B cell (primary cell): ENCODE results near the gene MIR17HG. TPM values are rescaled to one million over a fixed set of nuclear protein-coding genes. Genes with fewer than 3 reads are reported as not detected.
"Not testable (repeated sequence)": the region's sequence is repeated elsewhere in the genome, so short reads cannot be mapped to it uniquely, and the experiment has no call there.

Experiments
- ATAC-seq: fragments of 200-7000 bp; cut with Tn5 transposase; one replicate; pipeline ENCODE4 v1.10.0; 2021; ENCODE audit warnings: low read depth, mild to moderate bottlenecking, moderate number of reproducible peaks, moderate library complexity
- CTCF ChIA-PET: fragments of 350-600 bp; sonication (Branson Sonifier 250); formaldehyde crosslinking; loops from one replicate; lab custom pipeline; 2021; ENCODE audit warnings: antibody characterized with exemption, inconsistent platforms; lab: Charles Lee
- POLR2A ChIA-PET: fragments of 350-600 bp; sonication (Branson Sonifier 250); formaldehyde crosslinking; loops from one replicate; lab custom pipeline; 2021; ENCODE audit warnings: antibody characterized with exemption; lab: Charles Lee
- DNase-seq: peaks from one replicate; pipeline ENCODE4 v3.0.0; 2013
- H2AFZ ChIP-seq: 2 replicates; pipeline ENCODE4 v1.6.1; 2012; ENCODE audit warnings: mild to moderate bottlenecking, low read depth, low read length; ENCODE audit not compliant: insufficient read depth, poor library complexity, severe bottlenecking
- H3K27ac ChIP-seq, 2 donors: 1 replicate in 1 of 2; 2 replicates in 1 of 2; pipeline ENCODE4 v1.5.1; 2012 to 2013; ENCODE audit warnings: low read length in 2 of 2, mild to moderate bottlenecking in 2 of 2, moderate library complexity in 1 of 2
- H3K27me3 ChIP-seq, 4 experiments: fragments of 200-600 bp in 1 of 4; sonication (generic) in 1 of 4; replicated peaks in 1 of 4; 1 replicate in 2 of 4; 2 replicates in 2 of 4; pipeline versions ENCODE4 v1.6.1 to v1.7.0; 2013 to 2016; ENCODE audit warnings: low read length in 3 of 4, mild to moderate bottlenecking in 2 of 4, mixed read lengths in 1 of 4, moderate library complexity in 1 of 4; ENCODE audit not compliant: insufficient read depth in 4 of 4, control insufficient read depth in 3 of 4; ENCODE audit errors: control extremely low read depth in 1 of 4
- H3K36me3 ChIP-seq, 2 experiments: replicated peaks in 1 of 2; 1 replicate in 1 of 2; 2 replicates in 1 of 2; pipeline versions ENCODE4 v1.6.1 to v1.7.1; 2013; ENCODE audit warnings: low read length in 1 of 2; ENCODE audit not compliant: insufficient read depth in 2 of 2, control insufficient read depth in 1 of 2; ENCODE audit errors: control extremely low read depth in 1 of 2, extremely low read depth in 1 of 2
- H3K4me1 ChIP-seq, 2 donors: fragments of 200-600 bp in 1 of 2; sonication (generic) in 1 of 2; 1 replicate in 1 of 2; 2 replicates in 1 of 2; pipeline versions ENCODE4 v1.5.1 to v1.6.1; 2013 to 2017; ENCODE audit warnings: low read length in 2 of 2; ENCODE audit not compliant: control insufficient read depth in 2 of 2, insufficient read depth in 2 of 2
- H3K4me2 ChIP-seq: replicated peaks from 2 replicates; pipeline ENCODE3; 2012; ENCODE audit warnings: mild to moderate bottlenecking, low read depth, low read length; ENCODE audit not compliant: poor library complexity, severe bottlenecking
- H3K4me3 ChIP-seq, 5 experiments: fragments of 200-600 bp in 1 of 5; sonication (generic) in 1 of 5; 1 replicate in 3 of 5; 2 replicates in 2 of 5; pipeline versions ENCODE4 v1.5.1 to v1.7.0; 2011 to 2016; ENCODE audit warnings: low read length in 4 of 5, mild to moderate bottlenecking in 4 of 5, low read depth in 2 of 5, control low read depth in 1 of 5, moderate library complexity in 1 of 5; ENCODE audit not compliant: insufficient read depth in 1 of 5; ENCODE audit errors: control extremely low read depth in 1 of 5, extremely low read depth in 1 of 5
- H3K79me2 ChIP-seq: fragments of 200-600 bp; sonication (generic); one replicate; pipeline ENCODE4 v1.6.0; 2016; ENCODE audit warnings: low read length; ENCODE audit not compliant: control insufficient read depth, insufficient read depth
- H3K9ac ChIP-seq: fragments of 200-600 bp; sonication (generic); 2 replicates; pipeline ENCODE4 v1.6.1; 2017; ENCODE audit warnings: mild to moderate bottlenecking, low read length, moderate library complexity
- H3K9me3 ChIP-seq, 3 donors: one replicate each; pipeline versions ENCODE4 v1.6.1 to v1.7.1; 2013; ENCODE audit warnings: low read length in 2 of 3; ENCODE audit not compliant: control insufficient read depth in 2 of 3, insufficient read depth in 1 of 3; ENCODE audit errors: control extremely low read depth in 1 of 3
- H4K20me1 ChIP-seq: 2 replicates; pipeline ENCODE4 v1.6.0; 2012; ENCODE audit warnings: mild to moderate bottlenecking, low read length; ENCODE audit not compliant: insufficient read depth, control insufficient read depth, poor library complexity, severe bottlenecking
- H3K27ac Mint-ChIP-seq: one replicate; pipeline ENCODE4 v1.8.0; 2021; ENCODE audit warnings: mixed read lengths
- H3K27me3 Mint-ChIP-seq: one replicate; pipeline ENCODE4 v1.8.0; 2021; ENCODE audit warnings: mixed read lengths
- H3K4me1 Mint-ChIP-seq: one replicate; pipeline ENCODE4 v1.8.0; 2021; ENCODE audit warnings: mixed read lengths
- H3K4me3 Mint-ChIP-seq: one replicate; pipeline ENCODE4 v1.8.0; 2021; ENCODE audit warnings: mixed read lengths
- H3K9me3 Mint-ChIP-seq: one replicate; pipeline ENCODE4 v1.8.0; 2022; ENCODE audit warnings: mixed read lengths; ENCODE audit not compliant: insufficient read depth
- EZH2 ChIP-seq: IDR thresholded peaks from 2 replicates; pipeline ENCODE4 v1.6.1; 2012; ENCODE audit warnings: borderline replicate concordance, low read depth, mild to moderate bottlenecking, moderate library complexity, low read length; ENCODE audit not compliant: insufficient read depth, poor library complexity, severe bottlenecking
- WGBS: methylation state at CpG from one replicate; pipeline ENCODE4 v1.1.5; 2013; ENCODE audit warnings: missing lambda C conversion rate; ENCODE audit not compliant: insufficient coverage; 5-methylcytosine and 5-hydroxymethylcytosine counted together
- intact Hi-C: fragments of 100-400 bp; cut with micrococcal nuclease; formaldehyde crosslinking; loops from one replicate; pipeline ENCODE4 v1.10.0; 2022
- polyA plus RNA-seq: library from polyadenylated mRNA; depleted of rRNA; stranded (reverse); fragments of >200 nt; gene quantifications from 2 replicates; pipeline ENCODE4 v1.2.3, GENCODE V29; 2012
- total RNA-seq, 2 donors: library from RNA; stranded (reverse); fragments of 120-200 nt in 1 of 2; gene quantifications; 1 replicate in 1 of 2; 2 replicates in 1 of 2; pipeline versions ENCODE4 v1.2.3 to v1.2.4, GENCODE V29; 2013 to 2022
- TF ChIP-seq, protein P1 (sequence below): fragments of 200-600 bp; IDR thresholded peaks from one replicate; pipeline ENCODE4 v1.8.0; 2022; ENCODE audit warnings: antibody characterized with exemption, mild to moderate bottlenecking

Gene MIR17HG
- total and polyA plus RNA-seq, 2 donors (not counting 1 experiment from before 2014, with no cell fraction given) = 6.0 to 17.1 TPM

DNA sequence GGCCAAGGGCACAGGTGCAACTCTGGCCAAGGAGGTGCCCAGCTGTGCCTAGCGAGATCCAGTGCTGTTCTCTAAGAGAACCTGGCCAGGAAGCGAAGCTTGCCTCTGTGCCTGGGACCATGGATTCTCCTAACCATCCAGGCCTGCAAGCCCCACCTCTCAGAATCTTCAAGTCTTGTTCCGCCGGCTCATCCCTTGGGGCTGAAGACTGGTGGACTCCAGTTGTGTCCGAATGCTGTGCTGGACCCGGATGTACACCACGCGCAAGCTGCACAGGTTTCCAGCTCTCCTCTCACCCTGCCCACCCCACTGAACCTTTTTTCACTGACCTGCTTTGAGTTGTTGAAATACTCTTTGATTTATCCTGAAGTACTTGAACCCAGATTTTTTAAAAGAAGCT is 27.5 kb upstream of the MIR17HG start:
- ChIA-PET CTCF (interaction anchor here (0.5 kb wide), 1 partner anchor 139 kb away, joined by 3 read pairs; no protein-coding TSS in a partner anchor), POLR2A (no interaction called here)
- Histone ChIP-seq H3K27ac (no peak overlapping the region), H4K20me1 (no peaks in the 10 kb centered on the region), H3K27me3 (peaks cover 0 to 3% (median 0%) of the 10 kb centered on the region in 4 experiments), H3K9me3 (no peaks in the 10 kb centered on the region), H3K4me3 (no peak overlapping the region), H3K4me1 (no peaks in the 10 kb centered on the region), H3K4me2 (no peak overlapping the region), H3K9ac (no peak overlapping the region), H3K36me3 (no peaks in the 10 kb centered on the region), H2AFZ (no peak overlapping the region), H3K79me2 (no peaks in the 10 kb centered on the region)
- ATAC-seq (no peak), DNase-seq (no peak)
- Mint-ChIP-seq H3K4me1 (no peaks in the 10 kb centered on the region), H3K9me3 (no peaks in the 10 kb centered on the region), H3K27ac (no peak overlapping the region), H3K27me3 (peaks cover 5% of the 10 kb centered on the region), H3K4me3 (no peak overlapping the region)
- WGBS = 99% methylated on average over 6 of the region's 8 CpGs
- intact Hi-C loops = no loop called here
- TF ChIP-seq, protein P1, sequence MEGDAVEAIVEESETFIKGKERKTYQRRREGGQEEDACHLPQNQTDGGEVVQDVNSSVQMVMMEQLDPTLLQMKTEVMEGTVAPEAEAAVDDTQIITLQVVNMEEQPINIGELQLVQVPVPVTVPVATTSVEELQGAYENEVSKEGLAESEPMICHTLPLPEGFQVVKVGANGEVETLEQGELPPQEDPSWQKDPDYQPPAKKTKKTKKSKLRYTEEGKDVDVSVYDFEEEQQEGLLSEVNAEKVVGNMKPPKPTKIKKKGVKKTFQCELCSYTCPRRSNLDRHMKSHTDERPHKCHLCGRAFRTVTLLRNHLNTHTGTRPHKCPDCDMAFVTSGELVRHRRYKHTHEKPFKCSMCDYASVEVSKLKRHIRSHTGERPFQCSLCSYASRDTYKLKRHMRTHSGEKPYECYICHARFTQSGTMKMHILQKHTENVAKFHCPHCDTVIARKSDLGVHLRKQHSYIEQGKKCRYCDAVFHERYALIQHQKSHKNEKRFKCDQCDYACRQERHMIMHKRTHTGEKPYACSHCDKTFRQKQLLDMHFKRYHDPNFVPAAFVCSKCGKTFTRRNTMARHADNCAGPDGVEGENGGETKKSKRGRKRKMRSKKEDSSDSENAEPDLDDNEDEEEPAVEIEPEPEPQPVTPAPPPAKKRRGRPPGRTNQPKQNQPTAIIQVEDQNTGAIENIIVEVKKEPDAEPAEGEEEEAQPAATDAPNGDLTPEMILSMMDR = no peak
- TF ChIP-seq EZH2 = no peak

DNA sequence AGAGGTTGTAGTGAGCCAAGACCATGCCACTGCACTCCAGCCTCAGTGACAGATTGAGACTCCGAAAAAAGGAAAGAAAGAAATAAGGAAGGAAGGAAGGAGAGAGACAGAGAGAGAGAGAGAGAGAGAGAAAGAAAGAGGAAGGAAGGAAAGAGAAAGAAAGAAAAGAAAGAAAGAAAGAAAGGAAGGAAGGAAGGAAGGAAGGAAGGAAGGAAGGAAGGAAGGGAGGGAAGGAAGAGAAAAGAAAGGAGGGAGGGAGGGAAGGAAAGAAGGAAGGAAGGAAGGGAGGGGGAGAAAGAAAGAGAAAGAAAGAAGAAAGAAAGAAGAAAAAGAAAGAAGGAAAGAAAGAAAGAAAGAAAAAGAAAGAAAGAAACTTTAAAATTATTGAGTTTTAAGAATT is 26.5 kb upstream of the MIR17HG start:
- ATAC-seq, CTCF ChIA-PET, H3K4me3 Mint-ChIP-seq: not testable (repeated sequence)

More for the DNA sequence above, 26.5 kb upstream of the MIR17HG start:
- H3K36me3 ChIP-seq, H3K27me3 Mint-ChIP-seq, H3K4me1 Mint-ChIP-seq, H3K9ac ChIP-seq, H3K27ac ChIP-seq, H3K79me2 ChIP-seq, H4K20me1 ChIP-seq, POLR2A ChIA-PET, H3K4me2 ChIP-seq, H3K4me1 ChIP-seq, H3K9me3 ChIP-seq, DNase-seq, H3K27me3 ChIP-seq, H3K4me3 ChIP-seq, H3K27ac Mint-ChIP-seq, H2AFZ ChIP-seq, intact Hi-C loops, H3K9me3 Mint-ChIP-seq: not testable (repeated sequence)
- 100% methylated on average over 1 of the region's 1 CpG for WGBS
